Urinary bladder (tissue), 4 donors: ENCODE results near the gene POMZP3. TPM values are rescaled to one million over a fixed set of nuclear protein-coding genes. Genes with fewer than 3 reads are reported as not detected.
"Not testable (repeated sequence)": the region's sequence is repeated elsewhere in the genome, so short reads cannot be mapped to it uniquely, and the experiment has no call there.

Experiments used
- DNase-seq: peaks from one replicate; pipeline ENCODE4 v3.0.0-alpha.2; 2015; ENCODE audit errors: extremely low spot score
- H3K27ac ChIP-seq: one replicate; pipeline ENCODE4 v1.5.1; 2013; ENCODE audit warnings: low read depth, mild to moderate bottlenecking, moderate library complexity
- H3K36me3 ChIP-seq: one replicate; pipeline ENCODE4 v1.6.1; 2013; ENCODE audit warnings: mild to moderate bottlenecking, moderate library complexity; ENCODE audit not compliant: insufficient read depth
- H3K4me1 ChIP-seq: one replicate; pipeline ENCODE4 v1.6.1; 2013; ENCODE audit warnings: mild to moderate bottlenecking, moderate library complexity; ENCODE audit not compliant: insufficient read depth
- H3K4me3 ChIP-seq: one replicate; pipeline ENCODE4 v1.5.1; 2013; ENCODE audit warnings: low read depth, low read length
- WGBS: extraction: QIAGEN DNeasy Blood & Tissue Kit; methylation state at CpG from one replicate; pipeline ENCODE4 v1.1.7; 2013; 5-methylcytosine and 5-hydroxymethylcytosine counted together
- polyA plus RNA-seq: library from polyadenylated mRNA; stranded (reverse); fragments of 200-250 nt; gene quantifications from one replicate; pipeline ENCODE4 v1.2.3, GENCODE V29; 2013
- total RNA-seq: library from RNA; depleted of rRNA; stranded (reverse); fragments of >200 nt; gene quantifications from one replicate; pipeline ENCODE4 v1.2.3, GENCODE V29; 2014
- donor health status: healthy with polysubstance abuse.
- donor health status: healthy.

The POMZP3 gene
- total and polyA plus RNA-seq, 2 donors = 3.0 to 23.8 TPM

GRCh38 chr7:76600650-76601049 is 26.4 kb downstream of the POMZP3 start:
- not testable (repeated sequence) for H3K4me1 ChIP-seq
- 93% methylated on average over 3 of the region's 3 CpGs for WGBS

GRCh38 chr7:76600116-76600482 is 27.0 kb downstream of the POMZP3 start:
- 80% methylated on average over 1 of the region's 2 CpGs for WGBS
- H3K27ac ChIP-seq, DNase-seq, H3K4me3 ChIP-seq, H3K4me1 ChIP-seq, H3K36me3 ChIP-seq: not testable (repeated sequence)

More at GRCh38 chr7:76600650-76601049, 26.4 kb downstream of the POMZP3 start:
- DNase-seq, H3K27ac ChIP-seq, H3K4me3 ChIP-seq, H3K36me3 ChIP-seq: not testable (repeated sequence)

GRCh38 chr7:76598590-76599264 is 28.4 kb downstream of the POMZP3 start:
- not testable (repeated sequence) for H3K4me1 ChIP-seq, H3K36me3 ChIP-seq, H3K4me3 ChIP-seq, H3K27ac ChIP-seq, DNase-seq

- WGBS = 67% methylated on average over 1 of the region's 1 CpG
- DNase-seq, H3K4me1 ChIP-seq, H3K4me3 ChIP-seq, H3K27ac ChIP-seq, H3K36me3 ChIP-seq: not testable (repeated sequence)
Observed at GRCh38 chr7:76597288-76597687, 29.8 kb downstream of the POMZP3 start.

GRCh38 chr7:76592694-76593093 is 34.4 kb downstream of the POMZP3 start:
- not testable (repeated sequence) for DNase-seq, H3K27ac ChIP-seq, H3K4me3 ChIP-seq, H3K36me3 ChIP-seq, H3K4me1 ChIP-seq
- WGBS = 62% methylated on average over 2 of the region's 2 CpGs

GRCh38 chr7:76591602-76592304 is 35.3 kb downstream of the POMZP3 start:
- DNase-seq, H3K27ac ChIP-seq, H3K36me3 ChIP-seq, H3K4me1 ChIP-seq, H3K4me3 ChIP-seq: not testable (repeated sequence)
- 77% methylated on average over 2 of the region's 2 CpGs for WGBS

- not testable (repeated sequence) for H3K27ac ChIP-seq, H3K4me3 ChIP-seq, H3K4me1 ChIP-seq, DNase-seq, H3K36me3 ChIP-seq
- 94% methylated on average over 3 of the region's 3 CpGs for WGBS
Observed at GRCh38 chr7:76591033-76591432, 36.0 kb downstream of the POMZP3 start.

- no CpG with 5 or more reads among the region's 1 CpG for WGBS
- not testable (repeated sequence) for H3K36me3 ChIP-seq, H3K27ac ChIP-seq, DNase-seq, H3K4me1 ChIP-seq, H3K4me3 ChIP-seq
Observed at GRCh38 chr7:76588586-76588985, 38.5 kb downstream of the POMZP3 start.

GRCh38 chr7:76586585-76587315 is 40.3 kb downstream of the POMZP3 start:
- not testable (repeated sequence) for H3K4me3 ChIP-seq, H3K27ac ChIP-seq, H3K36me3 ChIP-seq, H3K4me1 ChIP-seq, DNase-seq
- 96% methylated on average over 2 of the region's 2 CpGs for WGBS

- peak; percentile 21 for DNase-seq
- not testable (repeated sequence) for H3K36me3 ChIP-seq, H3K4me3 ChIP-seq, H3K4me1 ChIP-seq
- peak overlapping the region; percentile 23 for H3K27ac ChIP-seq
- WGBS = 15% methylated on average over 5 of the region's 5 CpGs
Observed at GRCh38 chr7:76583636-76584281, 43.3 kb downstream of the POMZP3 start.

GRCh38 chr7:76582848-76583631 is 44.0 kb downstream of the POMZP3 start:
- not testable (repeated sequence) for H3K27ac ChIP-seq, H3K4me1 ChIP-seq, H3K4me3 ChIP-seq, H3K36me3 ChIP-seq
- peak; percentile 59 for DNase-seq
- WGBS = 12% methylated on average over 1 of the region's 2 CpGs

- not testable (repeated sequence) for H3K4me3 ChIP-seq, H3K27ac ChIP-seq, H3K36me3 ChIP-seq, H3K4me1 ChIP-seq, DNase-seq
- 61% methylated on average over 3 of the region's 3 CpGs for WGBS
Observed at GRCh38 chr7:76575919-76576655, 51.0 kb downstream of the POMZP3 start.
